Thyroid gland (tissue), 4 donors: ENCODE results near the gene SLX9. TPM values are rescaled to one million over a fixed set of nuclear protein-coding genes. Genes with fewer than 3 reads are reported as not detected.

Experiments
- DNase-seq, 2 donors: peaks; one replicate each; pipeline ENCODE4 v3.0.0-alpha.2; 2019
- H3K27ac ChIP-seq, 3 donors: fragments of 200-600 bp; sonication (generic); 1 replicate in 2 of 3; 2 replicates in 1 of 3; pipeline ENCODE4 v1.5.1; 2016 to 2019; ENCODE audit warnings: mild to moderate bottlenecking in 1 of 3, moderate library complexity in 1 of 3
- H3K27me3 ChIP-seq: fragments of 200-600 bp; sonication (generic); one replicate; pipeline ENCODE4 v1.5.1; 2019
- H3K36me3 ChIP-seq, 2 donors: fragments of 200-600 bp; sonication (generic); one replicate each; pipeline ENCODE4 v1.5.1; 2016 to 2019
- H3K4me1 ChIP-seq, 2 donors: fragments of 200-600 bp; sonication (generic); one replicate each; pipeline ENCODE4 v1.5.1; 2017 to 2019
- H3K4me3 ChIP-seq, 3 donors: fragments of 200-600 bp; sonication (generic); replicated peaks in 1 of 3; 1 replicate in 2 of 3; 2 replicates in 1 of 3; pipeline ENCODE4 v1.5.1; 2016; ENCODE audit warnings: mild to moderate bottlenecking in 1 of 3
- H3K9me3 ChIP-seq: fragments of 200-600 bp; sonication (generic); one replicate; pipeline ENCODE4 v1.5.1; 2017
- POLR2A ChIP-seq, 2 donors: fragments of 450-650 bp; IDR thresholded peaks; one replicate each; pipeline ENCODE4 v1.6.1; 2017; ENCODE audit warnings: antibody characterized with exemption in 2 of 2, mild to moderate bottlenecking in 2 of 2, moderate library complexity in 1 of 2
- WGBS, 2 donors: methylation state at CpG; one replicate each; pipeline ENCODE4 v1.1.5; 2017; 5-methylcytosine and 5-hydroxymethylcytosine counted together
- intact Hi-C: fragments of 100-400 bp; cut with DNase I; formaldehyde crosslinking; loops from one replicate; pipeline ENCODE4 v1.15.1; 2023
- total RNA-seq, 4 donors: library from RNA; depleted of rRNA; stranded (reverse); fragments of >200 nt; gene quantifications; one replicate each; pipeline ENCODE4 v1.2.3, GENCODE V29; 2016
- TF ChIP-seq, protein P1 (sequence below), 6 experiments: fragments of 200-600 bp in 3 of 6; fragments of 450-650 bp in 3 of 6; sonication (generic) in 3 of 6; IDR thresholded peaks; one replicate each; pipeline ENCODE4 v1.5.1; 2016 to 2019; ENCODE audit warnings: antibody characterized with exemption in 6 of 6, mild to moderate bottlenecking in 2 of 6, inconsistent platforms in 1 of 6, moderate library complexity in 1 of 6

The SLX9 gene
- total RNA-seq, 4 donors from 2014 or later, result 4.8 to 19.1 (median 11.2) TPM

DNA sequence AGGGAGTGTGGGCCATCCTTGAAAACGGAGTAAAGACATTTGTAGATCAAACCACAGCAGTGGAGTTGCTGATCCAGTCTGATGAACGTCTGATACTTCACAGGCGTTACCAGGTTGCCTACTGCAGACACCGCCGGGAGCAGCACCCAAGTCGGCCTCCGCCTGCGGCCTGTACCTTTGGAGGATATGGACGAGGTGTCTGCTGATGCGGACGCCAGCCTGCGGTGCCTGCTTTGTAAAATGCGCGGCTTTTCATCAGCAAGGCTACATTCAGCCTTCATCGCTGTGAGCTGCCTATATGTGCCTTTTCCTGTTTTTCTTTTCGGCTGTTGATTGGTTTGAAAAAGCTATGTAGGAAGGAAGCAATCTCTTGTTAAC, 16.0 kb downstream of the SLX9 start:
- Histone ChIP-seq H3K27me3 (no peaks in the 10 kb centered on the region), H3K4me1 (peaks cover 0 to 19% of the 10 kb centered on the region in 2 donors), H3K36me3 (peaks cover 0 to 4% of the 10 kb centered on the region in 2 donors), H3K9me3 (no peaks in the 10 kb centered on the region), H3K27ac (no peak overlapping the region), H3K4me3 (no peak overlapping the region)
- no peak for DNase-seq
- no peak for TF ChIP-seq POLR2A (IDR thresholded peaks at IDR 0.05)
- TF ChIP-seq, protein P1, sequence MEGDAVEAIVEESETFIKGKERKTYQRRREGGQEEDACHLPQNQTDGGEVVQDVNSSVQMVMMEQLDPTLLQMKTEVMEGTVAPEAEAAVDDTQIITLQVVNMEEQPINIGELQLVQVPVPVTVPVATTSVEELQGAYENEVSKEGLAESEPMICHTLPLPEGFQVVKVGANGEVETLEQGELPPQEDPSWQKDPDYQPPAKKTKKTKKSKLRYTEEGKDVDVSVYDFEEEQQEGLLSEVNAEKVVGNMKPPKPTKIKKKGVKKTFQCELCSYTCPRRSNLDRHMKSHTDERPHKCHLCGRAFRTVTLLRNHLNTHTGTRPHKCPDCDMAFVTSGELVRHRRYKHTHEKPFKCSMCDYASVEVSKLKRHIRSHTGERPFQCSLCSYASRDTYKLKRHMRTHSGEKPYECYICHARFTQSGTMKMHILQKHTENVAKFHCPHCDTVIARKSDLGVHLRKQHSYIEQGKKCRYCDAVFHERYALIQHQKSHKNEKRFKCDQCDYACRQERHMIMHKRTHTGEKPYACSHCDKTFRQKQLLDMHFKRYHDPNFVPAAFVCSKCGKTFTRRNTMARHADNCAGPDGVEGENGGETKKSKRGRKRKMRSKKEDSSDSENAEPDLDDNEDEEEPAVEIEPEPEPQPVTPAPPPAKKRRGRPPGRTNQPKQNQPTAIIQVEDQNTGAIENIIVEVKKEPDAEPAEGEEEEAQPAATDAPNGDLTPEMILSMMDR (IDR thresholded peaks at IDR 0.05), result no peak
- 87 to 93% methylated on average over 16 of the region's 16 CpGs for WGBS, 2 donors
- intact Hi-C loops, result loop anchor here (10.0 kb wide), 1 partner anchor 119 kb away; the partner anchor contains the start of gene ADARB1

DNA sequence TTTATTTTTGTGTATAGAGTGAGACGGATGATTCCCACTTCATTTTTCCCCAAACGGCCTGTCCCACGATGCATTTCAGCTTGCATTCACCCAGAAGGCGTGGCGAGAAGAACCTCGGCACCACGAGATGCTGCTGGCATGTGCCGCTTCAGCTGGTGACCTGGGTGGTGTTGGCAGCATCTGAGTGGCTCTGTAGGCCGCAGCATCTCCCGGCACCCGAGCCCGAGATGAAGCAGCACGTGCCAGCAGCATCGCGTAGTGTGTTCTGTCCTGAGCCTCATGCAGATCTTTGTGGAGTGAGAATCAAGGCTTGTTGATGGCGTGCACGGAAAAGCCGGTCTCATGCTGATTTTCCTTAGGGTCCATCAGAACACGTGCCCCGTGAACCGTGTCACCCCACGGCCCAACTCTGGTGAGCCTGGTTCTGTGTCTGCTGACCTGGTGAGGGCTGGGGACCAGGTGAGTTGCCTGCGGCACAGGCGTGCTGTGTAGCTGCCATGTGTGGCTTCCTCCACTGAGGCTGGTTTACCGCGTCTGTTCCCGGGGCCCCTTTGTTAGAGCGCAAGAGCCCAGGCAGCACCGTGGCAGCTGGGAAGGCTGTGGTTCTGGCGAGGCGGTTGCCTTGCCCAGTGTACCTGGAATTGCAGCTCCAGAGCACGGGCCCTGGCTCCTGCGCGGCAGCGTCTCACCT, 16.7 kb downstream of the SLX9 start:
- Histone ChIP-seq H3K9me3 (no peaks in the 10 kb centered on the region), H3K4me3 (no peak overlapping the region), H3K27me3 (no peaks in the 10 kb centered on the region), H3K36me3 (peaks cover 0 to 4% of the 10 kb centered on the region in 2 donors), H3K4me1 (peaks cover 0 to 19% of the 10 kb centered on the region in 2 donors), H3K27ac (no peak overlapping the region)
- no peak for DNase-seq
- intact Hi-C loops, result loop anchor here (10.0 kb wide), 1 partner anchor 118 kb away; the partner anchor contains the start of gene ADARB1
- 92 to 95% methylated on average over 28 to 30 of the region's 35 CpGs for WGBS, 2 donors
- no peak for TF ChIP-seq POLR2A (IDR thresholded peaks at IDR 0.05)
- TF ChIP-seq, protein P1 (IDR thresholded peaks at IDR 0.05), result no peak

DNA sequence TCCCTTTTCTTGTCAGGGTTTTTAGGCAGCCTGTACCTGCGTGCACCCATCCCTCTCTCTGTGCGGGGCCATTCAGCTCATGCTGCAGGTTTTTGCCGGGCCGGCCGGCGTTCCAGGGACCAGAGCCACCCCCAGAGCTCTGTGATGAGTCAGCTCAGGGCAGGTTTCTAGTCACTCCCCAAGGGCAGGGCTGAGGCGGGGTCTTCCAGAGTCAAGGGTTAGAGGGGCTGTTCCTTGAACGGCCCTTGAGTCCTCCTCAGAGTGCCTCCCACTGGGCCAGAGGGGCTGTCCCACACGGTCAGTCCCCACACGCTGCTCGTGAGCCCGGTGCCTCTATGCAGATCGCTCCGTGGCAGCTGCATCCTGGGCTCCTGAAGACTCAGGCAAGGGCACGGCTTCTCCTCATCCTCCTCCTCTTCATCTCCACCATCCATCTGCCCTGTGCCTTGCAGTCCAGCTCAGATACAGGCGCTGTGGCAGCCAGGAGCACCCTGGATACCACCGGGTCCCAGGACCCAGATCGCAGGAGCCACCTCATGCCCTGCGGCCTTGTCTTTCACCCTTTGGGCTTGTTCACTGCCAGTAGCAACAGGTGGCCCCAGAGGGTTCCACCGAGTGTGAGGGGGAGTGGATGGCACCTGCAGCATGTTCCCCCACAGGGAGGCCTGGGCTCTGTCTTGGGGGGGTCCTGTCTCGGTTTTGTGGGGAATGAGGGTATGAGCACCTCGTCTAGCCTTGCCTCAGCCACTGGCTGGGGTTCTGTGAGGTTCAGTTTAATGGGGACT, 17.4 kb downstream of the SLX9 start:
- Histone ChIP-seq H3K27ac (no peak overlapping the region), H3K4me1 (peaks cover 4 to 24% of the 10 kb centered on the region in 2 donors), H3K27me3 (no peaks in the 10 kb centered on the region), H3K4me3 (no peak overlapping the region), H3K9me3 (no peaks in the 10 kb centered on the region), H3K36me3 (peaks cover 0 to 4% of the 10 kb centered on the region in 2 donors)
- WGBS, 2 donors, result 94 to 95% methylated on average over 18 of the region's 22 CpGs
- no peak for DNase-seq
- no peak for TF ChIP-seq POLR2A (IDR thresholded peaks at IDR 0.05)
- TF ChIP-seq, protein P1 (IDR thresholded peaks at IDR 0.05), result no peak
- intact Hi-C loops, result loop anchor here (10.0 kb wide), 1 partner anchor 118 kb away; the partner anchor contains the start of gene ADARB1

DNA sequence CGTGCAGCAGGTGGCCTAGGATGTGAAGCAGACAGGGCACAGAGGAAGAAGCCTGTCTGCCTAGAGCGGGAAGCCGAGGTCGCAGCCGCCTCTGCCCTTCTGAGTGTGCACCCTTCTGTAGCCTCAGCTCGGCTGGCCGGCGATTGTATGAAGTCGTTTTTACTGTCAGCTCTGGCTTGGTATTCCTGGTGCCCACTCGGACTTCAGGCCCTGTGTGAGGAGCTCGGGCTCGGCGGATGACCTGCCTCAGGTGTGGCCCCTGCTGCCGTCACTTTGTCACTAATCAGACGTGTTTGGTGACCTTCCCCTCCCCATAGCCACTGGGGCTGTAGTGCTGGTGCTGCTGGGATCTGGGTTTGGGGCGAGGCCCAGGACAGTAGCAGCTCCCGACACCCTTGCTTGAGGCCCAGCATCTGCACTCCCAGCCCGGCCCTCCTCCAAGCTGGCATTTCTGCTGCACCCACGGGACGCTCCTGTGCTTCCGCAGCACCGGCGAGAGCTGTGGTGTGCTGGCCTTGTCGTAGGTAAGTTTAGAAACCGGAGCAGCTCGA, 18.1 kb downstream of the SLX9 start:
- TF ChIP-seq, protein P1 (IDR thresholded peaks at IDR 0.05), result no peak
- no peak for TF ChIP-seq POLR2A (IDR thresholded peaks at IDR 0.05)
- intact Hi-C loops, result loop anchor here (10.0 kb wide), 1 partner anchor 117 kb away; the partner anchor contains the start of gene ADARB1
- Histone ChIP-seq H3K9me3 (no peaks in the 10 kb centered on the region), H3K36me3 (peaks cover 0 to 4% of the 10 kb centered on the region in 2 donors), H3K4me1 (peaks cover 4 to 32% of the 10 kb centered on the region in 2 donors), H3K27me3 (no peaks in the 10 kb centered on the region), H3K4me3 (no peak overlapping the region), H3K27ac (no peak overlapping the region)
- DNase-seq, result no peak
- 52 to 90% methylated on average over 7 to 14 of the region's 26 CpGs for WGBS, 2 donors
